GM12891 (cell line): ENCODE data around the gene PRELID1.
"Not testable (repeated sequence)": the region's sequence is repeated elsewhere in the genome, so short reads cannot be mapped to it uniquely, and the experiment has no call there.

Experiments
- DNase-seq: peaks from one replicate; pipeline ENCODE4 v3.0.0; 2011; ENCODE audit warnings: low spot score; ENCODE audit not compliant: insufficient read length
- FAIRE-seq: peaks from 2 replicates; lab custom pipeline; 2011; peaks lifted over from hg19 to GRCh38; lab: Jason Lieb, UNC
- PAX5 ChIP-seq: IDR thresholded peaks from 2 replicates; pipeline ENCODE4 v1.6.1; 2011; ENCODE audit warnings: low read length, moderate library complexity, mild to moderate bottlenecking; ENCODE audit not compliant: insufficient read depth, severe bottlenecking
- POLR2A ChIP-seq: IDR thresholded peaks from 2 replicates; pipeline ENCODE4 v1.6.1; 2011; ENCODE audit warnings: low read depth, low read length, control low read depth
- POLR2AphosphoS5 ChIP-seq: IDR thresholded peaks from 2 replicates; pipeline ENCODE4 v1.6.1; 2011; ENCODE audit warnings: low read depth, low read length, control low read depth
- POU2F2 ChIP-seq: IDR thresholded peaks from 2 replicates; pipeline ENCODE4 v1.6.1; 2011; ENCODE audit warnings: low read depth, mild to moderate bottlenecking, control low read depth, low read length, moderate library complexity
- SPI1 ChIP-seq: IDR thresholded peaks from 2 replicates; pipeline ENCODE4 v1.6.1; 2011; ENCODE audit warnings: low read depth, low read length, control low read depth
- TAF1 ChIP-seq: IDR thresholded peaks from 2 replicates; pipeline ENCODE4 v1.6.1; 2011; ENCODE audit warnings: low read depth, low read length, control low read depth

PRELID1 gene

GRCh38 chr5:177334781-177335700, 31.4 kb downstream of the PRELID1 start:
- TF ChIP-seq TAF1 (no peak), POLR2A (no peak), POLR2AphosphoS5 (no peak), POU2F2 (no peak), PAX5 (no peak), SPI1 (no peak)
- FAIRE-seq (no peak), DNase-seq (no peak)

- no peak for TF ChIP-seq TAF1
- TF ChIP-seq POLR2A, result no peak
- TF ChIP-seq POLR2AphosphoS5, result no peak
- TF ChIP-seq PAX5, result no peak
- TF ChIP-seq POU2F2, result no peak
- no peak for TF ChIP-seq SPI1
- DNase-seq (no peak), FAIRE-seq (no peak)
These were observed 32.1 kb downstream of the PRELID1 start for GRCh38 chr5:177335701-177336065.

GRCh38 chr5:177336112-177336511, 32.5 kb downstream of the PRELID1 start:
- FAIRE-seq (no peak), DNase-seq (no peak)
- no peak for TF ChIP-seq POLR2AphosphoS5
- TF ChIP-seq PAX5, result no peak
- TF ChIP-seq POU2F2, result no peak
- no peak for TF ChIP-seq SPI1
- TF ChIP-seq TAF1, result no peak
- no peak for TF ChIP-seq POLR2A

- TF ChIP-seq POLR2A (no peak), POU2F2 (no peak), PAX5 (no peak), TAF1 (no peak), POLR2AphosphoS5 (no peak), SPI1 (no peak)
- DNase-seq, result no peak
- no peak for FAIRE-seq
These were observed 33.2 kb downstream of the PRELID1 start for GRCh38 chr5:177336603-177337494.

GRCh38 chr5:177338251-177339106, 34.9 kb downstream of the PRELID1 start:
- DNase-seq (no peak), FAIRE-seq (no peak)
- TF ChIP-seq PAX5, result no peak
- TF ChIP-seq POLR2A, result no peak
- no peak for TF ChIP-seq TAF1
- no peak for TF ChIP-seq POU2F2
- TF ChIP-seq SPI1, result no peak
- no peak for TF ChIP-seq POLR2AphosphoS5

GRCh38 chr5:177339107-177339638, 35.6 kb downstream of the PRELID1 start:
- DNase-seq (no peak), FAIRE-seq (no peak)
- TF ChIP-seq SPI1 (no peak), POU2F2 (no peak), POLR2AphosphoS5 (no peak), TAF1 (no peak), POLR2A (no peak), PAX5 (no peak)

GRCh38 chr5:177343000-177343399, 39.4 kb downstream of the PRELID1 start:
- DNase-seq, FAIRE-seq: not testable (repeated sequence)

GRCh38 chr5:177343777-177344176, 40.2 kb downstream of the PRELID1 start:
- TF ChIP-seq POU2F2 (no peak), POLR2A (no peak)
- FAIRE-seq (no peak), DNase-seq (no peak)

GRCh38 chr5:177344891-177345290, 41.3 kb downstream of the PRELID1 start:
- TF ChIP-seq PAX5 (no peak), POLR2AphosphoS5 (no peak), POLR2A (no peak), POU2F2 (no peak), SPI1 (no peak), TAF1 (no peak)
- no peak for FAIRE-seq

GRCh38 chr5:177346820-177347219, 43.2 kb downstream of the PRELID1 start:
- FAIRE-seq, result no peak
- DNase-seq, result no peak
- TF ChIP-seq POU2F2, result no peak
- TF ChIP-seq POLR2AphosphoS5, result no peak
- no peak for TF ChIP-seq PAX5
- no peak for TF ChIP-seq SPI1
- no peak for TF ChIP-seq TAF1
- TF ChIP-seq POLR2A, result no peak

More at GRCh38 chr5:177344891-177345290, 41.3 kb downstream of the PRELID1 start:
- DNase-seq, result no peak
